Measurements from ENCODE around the gene ITPK1.
"Not testable (repeated sequence)": the region's sequence is repeated elsewhere in the genome, so short reads cannot be mapped to it uniquely, and the experiment has no call there.

GRCh38 chr14:93111541-93111940 lies 4.2 kb downstream of the ITPK1 start:
- not testable (repeated sequence) for TF ChIP-seq CTCF, POLR2A (IDR thresholded peaks at IDR 0.05)
